ENCODE data around the gene ZNF75A.
A peak's percentile ranks its signal among the peaks of the same experiment; 100 is the strongest.

DNA sequence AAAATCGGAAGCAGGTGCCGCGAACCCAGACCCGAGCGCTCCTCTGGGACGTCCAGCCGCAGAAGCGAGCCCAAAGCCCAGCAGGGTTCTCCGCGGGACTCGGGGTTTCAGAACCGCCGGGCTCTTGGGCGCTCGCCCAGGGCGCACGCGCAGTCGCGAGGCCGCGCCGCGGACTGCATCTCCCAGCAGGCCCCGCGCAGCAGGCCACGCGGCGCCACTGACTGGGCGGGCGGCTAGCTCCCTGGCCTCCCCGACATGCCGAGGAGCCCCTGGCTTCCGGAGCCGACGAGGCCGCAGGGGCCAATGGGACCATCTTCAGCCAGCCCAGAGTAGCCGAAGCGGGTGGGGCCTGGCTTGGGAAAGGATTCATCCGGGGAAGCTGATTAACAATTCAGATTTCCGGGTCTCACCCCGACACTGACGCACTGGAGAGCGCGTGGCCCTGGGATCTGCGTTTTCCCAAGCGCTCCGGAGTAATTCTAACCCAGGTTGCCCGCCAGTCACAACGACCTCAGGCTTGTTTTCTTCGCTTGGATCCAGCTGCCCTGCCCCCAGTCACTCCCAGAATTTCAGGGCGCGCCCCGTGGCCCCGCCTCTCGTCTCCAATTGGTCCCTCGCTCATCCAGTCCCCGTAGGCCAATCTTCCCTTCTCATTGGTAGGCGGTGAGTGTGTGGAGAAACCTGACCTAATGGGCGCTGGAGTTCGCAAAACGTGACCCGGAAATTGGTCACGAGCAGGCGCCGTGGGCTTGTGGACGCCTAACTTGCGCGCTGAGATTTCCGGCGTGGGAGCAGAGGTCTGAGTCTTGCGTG, 22.4 kb upstream of the ZNF75A start, which contains the start of gene ZNF263:
- TF ChIP-seq, protein P1, sequence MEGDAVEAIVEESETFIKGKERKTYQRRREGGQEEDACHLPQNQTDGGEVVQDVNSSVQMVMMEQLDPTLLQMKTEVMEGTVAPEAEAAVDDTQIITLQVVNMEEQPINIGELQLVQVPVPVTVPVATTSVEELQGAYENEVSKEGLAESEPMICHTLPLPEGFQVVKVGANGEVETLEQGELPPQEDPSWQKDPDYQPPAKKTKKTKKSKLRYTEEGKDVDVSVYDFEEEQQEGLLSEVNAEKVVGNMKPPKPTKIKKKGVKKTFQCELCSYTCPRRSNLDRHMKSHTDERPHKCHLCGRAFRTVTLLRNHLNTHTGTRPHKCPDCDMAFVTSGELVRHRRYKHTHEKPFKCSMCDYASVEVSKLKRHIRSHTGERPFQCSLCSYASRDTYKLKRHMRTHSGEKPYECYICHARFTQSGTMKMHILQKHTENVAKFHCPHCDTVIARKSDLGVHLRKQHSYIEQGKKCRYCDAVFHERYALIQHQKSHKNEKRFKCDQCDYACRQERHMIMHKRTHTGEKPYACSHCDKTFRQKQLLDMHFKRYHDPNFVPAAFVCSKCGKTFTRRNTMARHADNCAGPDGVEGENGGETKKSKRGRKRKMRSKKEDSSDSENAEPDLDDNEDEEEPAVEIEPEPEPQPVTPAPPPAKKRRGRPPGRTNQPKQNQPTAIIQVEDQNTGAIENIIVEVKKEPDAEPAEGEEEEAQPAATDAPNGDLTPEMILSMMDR (tag by site-specific recombination; IDR thresholded peaks at IDR 0.05) = no peak
- TF ChIP-seq ZNF548 (tag by site-specific recombination; IDR thresholded peaks at IDR 0.05) (no peak), ZNF341 (tag by site-specific recombination; IDR thresholded peaks at IDR 0.05; ENCODE audit: low read depth) (no peak; the same call in 1 of the 2 replicates), YY1 (tag by site-specific recombination; IDR thresholded peaks at IDR 0.05) (peak; percentile 81), ZNF776 (tag by site-specific recombination; IDR thresholded peaks at IDR 0.05; ENCODE audit: borderline replicate concordance) (no peak), ZNF324 (tag by site-specific recombination; IDR thresholded peaks at IDR 0.05) (peak; percentile 83; the same call in 1 of the 2 replicates), ZNF223 (tag by site-specific recombination; IDR thresholded peaks at IDR 0.05) (no peak), ZNF266 (tag by site-specific recombination; IDR thresholded peaks at IDR 0.05; ENCODE audit: low read depth) (no peak), SP2 (tag by site-specific recombination; IDR thresholded peaks at IDR 0.05) (peak; percentile 94)
- TF ChIP-seq, protein P2, sequence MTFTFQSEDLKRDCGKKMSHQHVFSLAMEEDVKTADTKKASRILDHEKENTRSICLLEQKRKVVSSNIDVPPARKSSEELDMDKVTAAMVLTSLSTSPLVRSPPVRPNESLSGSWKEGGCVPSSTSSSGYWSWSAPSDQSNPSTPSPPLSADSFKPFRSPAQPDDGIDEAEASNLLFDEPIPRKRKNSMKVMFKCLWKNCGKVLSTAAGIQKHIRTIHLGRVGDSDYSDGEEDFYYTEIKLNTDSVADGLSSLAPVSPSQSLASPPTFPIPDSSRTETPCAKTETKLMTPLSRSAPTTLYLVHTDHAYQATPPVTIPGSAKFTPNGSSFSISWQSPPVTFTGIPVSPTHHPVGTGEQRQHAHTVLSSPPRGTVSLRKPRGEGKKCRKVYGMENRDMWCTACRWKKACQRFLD (tag by site-specific recombination; IDR thresholded peaks at IDR 0.05) = no peak
- TF ChIP-seq, protein P3, sequence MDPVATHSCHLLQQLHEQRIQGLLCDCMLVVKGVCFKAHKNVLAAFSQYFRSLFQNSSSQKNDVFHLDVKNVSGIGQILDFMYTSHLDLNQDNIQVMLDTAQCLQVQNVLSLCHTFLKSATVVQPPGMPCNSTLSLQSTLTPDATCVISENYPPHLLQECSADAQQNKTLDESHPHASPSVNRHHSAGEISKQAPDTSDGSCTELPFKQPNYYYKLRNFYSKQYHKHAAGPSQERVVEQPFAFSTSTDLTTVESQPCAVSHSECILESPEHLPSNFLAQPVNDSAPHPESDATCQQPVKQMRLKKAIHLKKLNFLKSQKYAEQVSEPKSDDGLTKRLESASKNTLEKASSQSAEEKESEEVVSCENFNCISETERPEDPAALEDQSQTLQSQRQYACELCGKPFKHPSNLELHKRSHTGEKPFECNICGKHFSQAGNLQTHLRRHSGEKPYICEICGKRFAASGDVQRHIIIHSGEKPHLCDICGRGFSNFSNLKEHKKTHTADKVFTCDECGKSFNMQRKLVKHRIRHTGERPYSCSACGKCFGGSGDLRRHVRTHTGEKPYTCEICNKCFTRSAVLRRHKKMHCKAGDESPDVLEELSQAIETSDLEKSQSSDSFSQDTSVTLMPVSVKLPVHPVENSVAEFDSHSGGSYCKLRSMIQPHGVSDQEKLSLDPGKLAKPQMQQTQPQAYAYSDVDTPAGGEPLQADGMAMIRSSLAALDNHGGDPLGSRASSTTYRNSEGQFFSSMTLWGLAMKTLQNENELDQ (tag by site-specific recombination; IDR thresholded peaks at IDR 0.05; ENCODE audit: low read depth) = no peak
- TF ChIP-seq, protein P4, sequence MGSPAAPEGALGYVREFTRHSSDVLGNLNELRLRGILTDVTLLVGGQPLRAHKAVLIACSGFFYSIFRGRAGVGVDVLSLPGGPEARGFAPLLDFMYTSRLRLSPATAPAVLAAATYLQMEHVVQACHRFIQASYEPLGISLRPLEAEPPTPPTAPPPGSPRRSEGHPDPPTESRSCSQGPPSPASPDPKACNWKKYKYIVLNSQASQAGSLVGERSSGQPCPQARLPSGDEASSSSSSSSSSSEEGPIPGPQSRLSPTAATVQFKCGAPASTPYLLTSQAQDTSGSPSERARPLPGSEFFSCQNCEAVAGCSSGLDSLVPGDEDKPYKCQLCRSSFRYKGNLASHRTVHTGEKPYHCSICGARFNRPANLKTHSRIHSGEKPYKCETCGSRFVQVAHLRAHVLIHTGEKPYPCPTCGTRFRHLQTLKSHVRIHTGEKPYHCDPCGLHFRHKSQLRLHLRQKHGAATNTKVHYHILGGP (tag by site-specific recombination; IDR thresholded peaks at IDR 0.05) = no peak
- TF ChIP-seq, protein P5, sequence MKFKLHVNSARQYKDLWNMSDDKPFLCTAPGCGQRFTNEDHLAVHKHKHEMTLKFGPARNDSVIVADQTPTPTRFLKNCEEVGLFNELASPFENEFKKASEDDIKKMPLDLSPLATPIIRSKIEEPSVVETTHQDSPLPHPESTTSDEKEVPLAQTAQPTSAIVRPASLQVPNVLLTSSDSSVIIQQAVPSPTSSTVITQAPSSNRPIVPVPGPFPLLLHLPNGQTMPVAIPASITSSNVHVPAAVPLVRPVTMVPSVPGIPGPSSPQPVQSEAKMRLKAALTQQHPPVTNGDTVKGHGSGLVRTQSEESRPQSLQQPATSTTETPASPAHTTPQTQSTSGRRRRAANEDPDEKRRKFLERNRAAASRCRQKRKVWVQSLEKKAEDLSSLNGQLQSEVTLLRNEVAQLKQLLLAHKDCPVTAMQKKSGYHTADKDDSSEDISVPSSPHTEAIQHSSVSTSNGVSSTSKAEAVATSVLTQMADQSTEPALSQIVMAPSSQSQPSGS (tag by site-specific recombination; IDR thresholded peaks at IDR 0.05; ENCODE audit: low read depth) = no peak

All from HEK293 (cell line).